OCI-M2 (cell line): Measurements from ENCODE around the gene JMJD6.
"Not testable (repeated sequence)": the region's sequence is repeated elsewhere in the genome, so short reads cannot be mapped to it uniquely, and the experiment has no call there.

Experiments
- DNase-seq: peaks from one replicate; lab custom pipeline; 2025; ENCODE audit not compliant: unreplicated experiment; lab: John Stamatoyannopoulos, UW

JMJD6 gene

GRCh38 chr17:76700617-76701470 is 25.6 kb downstream of the JMJD6 start:
- no peak for DNase-seq

GRCh38 chr17:76700270-76700616 is 26.2 kb downstream of the JMJD6 start:
- no peak for DNase-seq

GRCh38 chr17:76698466-76698977 is 27.9 kb downstream of the JMJD6 start:
- DNase-seq = not testable (repeated sequence)

- DNase-seq = no peak
These were observed 28.5 kb downstream of the JMJD6 start for GRCh38 chr17:76697702-76698465.

GRCh38 chr17:76696763-76697701 is 29.4 kb downstream of the JMJD6 start:
- DNase-seq = no peak

GRCh38 chr17:76695059-76695831 is 31.2 kb downstream of the JMJD6 start:
- DNase-seq = no peak

- DNase-seq = no peak
These were observed 34.8 kb downstream of the JMJD6 start for GRCh38 chr17:76691379-76692191.

GRCh38 chr17:76690596-76691280 is 35.7 kb downstream of the JMJD6 start:
- no peak for DNase-seq

GRCh38 chr17:76689859-76690258 is 36.5 kb downstream of the JMJD6 start:
- DNase-seq = no peak

- DNase-seq = no peak
These were observed 38.2 kb downstream of the JMJD6 start for GRCh38 chr17:76688165-76688622.

GRCh38 chr17:76687298-76688164 is 38.9 kb downstream of the JMJD6 start:
- DNase-seq = no peak

GRCh38 chr17:76686538-76687297 is 39.7 kb downstream of the JMJD6 start:
- no peak for DNase-seq

GRCh38 chr17:76685846-76686245 is 40.6 kb downstream of the JMJD6 start:
- no peak for DNase-seq

GRCh38 chr17:76685366-76685765 is 41.0 kb downstream of the JMJD6 start:
- no peak for DNase-seq

GRCh38 chr17:76684756-76685155 is 41.6 kb downstream of the JMJD6 start:
- DNase-seq = no peak

- no peak for DNase-seq
These were observed 42.3 kb downstream of the JMJD6 start for GRCh38 chr17:76683921-76684745.
